HG03095 (cell line): ENCODE measurements around the gene GPC6.
"Not testable (repeated sequence)": the region's sequence is repeated elsewhere in the genome, so short reads cannot be mapped to it uniquely, and the experiment has no call there.

Experiments used
- ATAC-seq: cut with Tn5 transposase; IDR thresholded peaks from one replicate; pipeline ENCODE4 v1.9.1; 2021; ENCODE audit warnings: moderate library complexity; ENCODE audit not compliant: unreplicated experiment

The GPC6 gene

GRCh38 chr13:94259984-94260383, 1033.4 kb downstream of the GPC6 start:
- ATAC-seq, result no peak

DNA sequence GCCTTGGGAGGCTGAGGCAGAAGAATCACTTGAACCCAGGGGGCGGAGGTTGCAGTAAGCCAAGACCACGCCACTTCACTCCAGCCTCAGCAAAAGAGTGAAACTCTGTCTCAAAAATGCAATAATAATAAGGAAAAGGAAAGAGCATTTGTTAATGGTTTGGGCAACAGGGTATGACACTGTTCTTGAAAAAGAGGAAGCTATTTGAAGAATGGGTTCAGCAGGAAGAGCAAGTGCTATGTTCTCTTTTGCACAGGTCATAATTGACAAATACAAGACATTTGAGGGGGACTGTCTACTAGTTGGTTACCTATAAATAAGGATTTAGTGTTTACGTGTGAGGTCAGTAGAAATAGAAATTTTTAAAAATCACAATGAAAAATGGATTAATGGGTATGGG, 1034.6 kb downstream of the GPC6 start:
- ATAC-seq, result no peak

DNA sequence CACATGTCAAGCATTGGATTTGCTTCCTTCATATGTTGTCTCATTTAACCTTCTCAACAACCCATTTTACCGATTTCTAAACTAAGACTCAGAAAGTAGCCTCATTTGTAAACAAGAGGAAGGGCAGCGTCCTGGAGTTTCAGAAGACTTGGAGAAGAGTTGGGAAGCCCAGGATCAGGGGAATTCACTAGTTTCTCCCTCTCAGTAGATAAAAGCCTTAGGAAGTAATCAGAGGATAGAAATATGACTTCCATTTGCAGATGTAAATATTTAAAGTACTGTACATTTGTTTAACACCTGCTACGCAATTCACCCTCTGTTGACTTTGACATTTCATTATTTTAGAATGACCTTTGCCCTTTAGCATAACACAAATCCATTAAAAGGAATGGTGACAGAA, 1036.4 kb downstream of the GPC6 start:
- ATAC-seq, result no peak

GRCh38 chr13:94267581-94268366, 1041.2 kb downstream of the GPC6 start:
- ATAC-seq, result no peak

DNA sequence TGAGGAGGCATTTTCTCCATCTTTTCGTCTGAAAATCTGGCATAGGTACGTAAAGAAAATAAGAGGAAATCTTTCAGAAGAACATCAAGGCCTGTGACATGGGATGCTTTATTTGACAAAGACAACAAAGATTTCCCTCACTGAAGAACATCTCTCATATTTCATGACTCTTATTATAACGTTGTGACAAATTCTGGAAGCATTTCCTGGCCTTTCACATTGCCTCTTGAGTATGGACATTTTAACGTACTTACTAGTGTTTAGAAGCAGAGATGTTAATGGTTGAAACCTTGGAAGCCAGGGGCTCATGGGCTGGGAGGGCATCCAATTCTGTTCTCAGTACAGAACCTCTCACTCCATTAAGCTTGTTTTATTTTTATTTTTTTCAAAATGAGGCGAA, 1042.1 kb downstream of the GPC6 start:
- no peak for ATAC-seq

DNA sequence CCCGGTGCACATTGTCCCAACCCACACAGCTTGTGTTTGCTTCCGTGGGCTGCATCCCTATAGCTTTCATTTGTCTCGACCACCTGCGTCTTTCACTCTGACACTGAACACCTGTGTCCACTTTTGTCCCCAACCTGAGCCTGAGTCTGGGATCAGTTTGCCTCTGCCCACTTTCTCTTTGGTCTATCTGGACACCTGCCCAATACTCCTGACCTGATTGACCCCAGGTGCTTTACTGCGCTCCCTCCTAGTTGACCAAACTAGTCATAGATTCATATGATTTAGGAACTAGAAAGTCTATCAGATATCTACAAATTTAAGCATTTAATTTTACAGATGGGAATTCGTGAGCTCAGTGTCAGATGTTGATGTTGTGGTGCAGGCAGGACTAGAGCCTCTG, 1043.0 kb downstream of the GPC6 start:
- ATAC-seq, result no peak

DNA sequence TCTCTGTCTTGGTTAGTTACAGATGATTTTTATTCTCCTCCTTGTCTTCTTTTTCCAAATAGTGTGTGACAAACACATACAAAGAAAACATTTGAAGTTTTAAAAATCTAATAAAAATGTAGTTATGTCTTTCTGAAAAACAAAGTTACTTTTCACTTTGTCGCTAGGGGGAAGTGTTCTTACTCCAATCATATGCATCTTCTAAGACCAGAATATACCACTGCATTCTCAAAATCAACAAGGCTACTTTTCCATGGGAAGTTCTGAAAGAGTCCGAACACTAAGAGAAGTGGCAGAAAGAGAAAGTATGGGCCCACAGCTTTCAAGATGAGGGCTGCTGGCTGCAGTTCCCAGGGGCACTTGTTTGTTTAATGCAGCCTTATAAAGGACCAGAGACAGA, 1043.9 kb downstream of the GPC6 start:
- ATAC-seq, result no peak

- ATAC-seq, result no peak
These were observed 1045.4 kb downstream of the GPC6 start for GRCh38 chr13:94272038-94272437.

- ATAC-seq, result no peak
These were observed 1053.7 kb downstream of the GPC6 start for GRCh38 chr13:94280349-94280748.

- ATAC-seq, result no peak
These were observed 1054.2 kb downstream of the GPC6 start for GRCh38 chr13:94280845-94281244.

GRCh38 chr13:94286581-94286980, 1060.0 kb downstream of the GPC6 start:
- no peak for ATAC-seq

- no peak for ATAC-seq
These were observed 1065.2 kb downstream of the GPC6 start for GRCh38 chr13:94291631-94292322.

GRCh38 chr13:94292323-94292640, 1065.7 kb downstream of the GPC6 start:
- no peak for ATAC-seq

GRCh38 chr13:94296471-94296870, 1069.9 kb downstream of the GPC6 start:
- ATAC-seq, result no peak

DNA sequence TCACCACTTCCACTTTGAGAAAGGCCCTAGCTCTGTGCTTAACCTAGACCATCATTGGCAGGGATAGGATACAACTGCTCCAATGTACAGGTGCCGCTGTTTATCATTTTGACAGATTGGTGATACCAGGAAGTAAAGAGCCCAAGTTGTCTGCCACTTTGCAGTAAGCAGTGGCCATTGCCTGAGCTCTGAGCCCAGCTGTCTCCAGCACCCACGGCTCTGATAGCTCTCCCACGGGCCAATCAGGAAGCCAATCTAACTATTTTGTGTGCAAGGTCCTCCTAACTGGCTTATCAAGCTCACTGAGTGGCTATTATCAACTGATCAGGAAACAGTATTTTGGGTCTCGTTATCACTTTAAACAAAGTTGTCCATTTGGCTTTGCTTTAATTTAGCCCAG, 1071.7 kb downstream of the GPC6 start:
- ATAC-seq, result no peak

GRCh38 chr13:94300401-94300800, 1073.8 kb downstream of the GPC6 start:
- no peak for ATAC-seq

- no peak for ATAC-seq
These were observed 1074.9 kb downstream of the GPC6 start for GRCh38 chr13:94301487-94301886.

DNA sequence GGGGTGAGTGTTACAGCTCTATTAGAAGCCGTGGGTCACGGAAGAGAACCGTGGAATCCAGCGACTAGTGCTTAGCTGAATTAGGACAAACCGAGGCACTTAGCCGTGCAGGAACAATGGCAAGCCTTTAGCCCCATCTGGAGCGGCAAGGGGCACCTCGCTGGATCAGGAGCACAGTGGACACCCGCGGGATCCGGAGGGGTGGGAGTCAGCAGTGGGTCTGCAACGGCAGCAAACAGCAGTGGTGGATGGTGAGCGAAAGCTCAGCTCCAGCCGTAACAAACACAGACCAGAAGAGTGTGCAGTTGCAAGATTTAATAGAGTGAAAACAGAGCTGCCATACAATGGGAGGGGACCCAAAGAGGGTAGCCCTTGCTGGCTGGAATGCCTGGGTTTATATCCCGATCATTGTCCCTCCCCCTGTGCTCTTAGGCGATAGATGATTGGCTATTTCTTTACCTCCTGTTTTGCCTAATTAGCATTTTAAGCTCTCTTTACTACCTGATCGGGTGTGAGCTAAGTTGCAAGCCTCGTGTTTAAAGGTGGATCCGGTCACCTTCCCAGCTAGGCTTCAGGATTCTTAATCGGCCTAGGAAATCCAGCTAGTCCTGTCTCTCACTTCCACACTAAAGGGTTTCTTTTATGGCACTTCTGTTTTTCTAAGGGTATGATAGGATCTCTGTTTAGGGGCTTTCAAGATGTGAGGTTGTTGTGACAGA, 1076.4 kb downstream of the GPC6 start:
- not testable (repeated sequence) for ATAC-seq

DNA sequence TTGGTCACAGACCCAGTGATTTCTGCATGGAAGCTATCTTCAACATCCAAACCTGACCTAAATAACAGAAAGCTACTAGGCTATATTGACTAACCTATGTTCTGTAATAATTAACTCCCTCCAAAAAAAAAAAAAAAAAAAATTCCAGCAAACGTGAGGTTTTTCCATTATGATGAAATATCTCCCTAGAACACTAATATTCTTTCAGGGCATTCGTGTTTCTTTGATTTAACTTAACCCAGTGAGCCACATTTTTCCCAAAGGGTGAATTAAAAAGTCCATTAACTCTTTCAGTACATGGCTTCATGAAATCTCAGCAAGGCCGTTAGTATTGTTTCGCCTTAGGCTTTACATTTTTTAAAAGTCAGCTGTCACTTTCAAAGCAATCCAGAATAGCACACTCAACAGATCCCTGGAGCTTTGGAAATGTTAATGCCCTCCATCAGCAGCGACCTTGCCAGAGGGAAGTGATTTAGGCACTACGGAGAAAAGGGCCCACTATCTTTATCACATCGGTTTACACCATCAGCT, 1077.1 kb downstream of the GPC6 start:
- no peak for ATAC-seq

GRCh38 chr13:94305033-94305432, 1078.4 kb downstream of the GPC6 start:
- ATAC-seq, result no peak

- ATAC-seq, result no peak
These were observed 1078.9 kb downstream of the GPC6 start for GRCh38 chr13:94305463-94305862.

GRCh38 chr13:94305934-94306333, 1079.3 kb downstream of the GPC6 start:
- no peak for ATAC-seq
